GM12878 (cell line): ENCODE data around the gene MZB1.

Experiments used
- CTCF ChIP-seq, 3 experiments: IDR thresholded peaks in 2 of 3; conservative IDR thresholded peaks in 1 of 3; 2 replicates each; pipeline ENCODE4 v1.5.1; 2011; ENCODE audit warnings: low read depth in 3 of 3, low read length in 3 of 3, mild to moderate bottlenecking in 3 of 3, control low read depth in 2 of 3, moderate library complexity in 2 of 3, inconsistent platforms in 1 of 3, mixed read lengths in 1 of 3; ENCODE audit not compliant: control insufficient read depth in 2 of 3, insufficient read depth in 1 of 3; ENCODE audit errors: extremely low read depth in 1 of 3
- NR2C1 ChIP-seq: fragments of 450-650 bp; IDR thresholded peaks from 2 replicates; pipeline ENCODE4 v1.6.1; 2017; ENCODE audit warnings: antibody characterized with exemption, mild to moderate bottlenecking, moderate library complexity

- TF ChIP-seq NR2C1 (no peak), CTCF (IDR thresholded peaks at IDR 0.05 in 2 of 3, conservative IDR thresholded peaks at IDR 0.05 in 1 of 3; ENCODE audit: control insufficient read depth in 2 of 3, extremely low read depth in 1 of 3, insufficient read depth in 1 of 3, low read depth in 3 of 3, low read length in 3 of 3) (no peak)
Observed at GRCh38 chr5:139430015-139430414, 40.3 kb upstream of the MZB1 start.
